GM18511 (cell line): Measurements from ENCODE around the gene OR5H15.
"Not testable (repeated sequence)": the region's sequence is repeated elsewhere in the genome, so short reads cannot be mapped to it uniquely, and the experiment has no call there.

Experiments used
- ATAC-seq: cut with Tn5 transposase; IDR thresholded peaks from one replicate; pipeline ENCODE4 v1.9.1; 2021; ENCODE audit warnings: mild to moderate bottlenecking, moderate library complexity; ENCODE audit not compliant: unreplicated experiment

The OR5H15 gene

DNA sequence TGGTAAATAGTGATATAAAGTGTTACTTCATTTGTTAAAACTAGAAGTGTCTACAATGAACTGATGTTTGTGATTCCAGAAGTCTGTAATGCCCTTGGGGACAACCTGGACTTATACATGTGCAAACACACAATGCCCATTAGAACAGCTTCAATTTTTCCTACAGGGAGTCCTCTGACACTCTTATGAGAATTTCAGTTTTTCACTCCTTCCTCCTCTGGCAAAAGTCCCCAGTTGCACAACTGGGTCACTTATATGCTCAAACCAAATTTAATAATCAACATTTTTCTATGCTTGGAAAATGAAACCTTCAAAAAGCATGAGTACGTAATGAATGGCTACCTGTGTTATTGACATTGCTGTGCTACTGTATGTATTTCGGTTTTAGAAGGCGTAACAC is at the start of gene OR5H15:
TSS of gene OR5H15 (plus strand) at position 301 of the 400 bp plus-strand sequence. CDS start 2,004 bp downstream, outside the sequence.
- no peak for ATAC-seq

DNA sequence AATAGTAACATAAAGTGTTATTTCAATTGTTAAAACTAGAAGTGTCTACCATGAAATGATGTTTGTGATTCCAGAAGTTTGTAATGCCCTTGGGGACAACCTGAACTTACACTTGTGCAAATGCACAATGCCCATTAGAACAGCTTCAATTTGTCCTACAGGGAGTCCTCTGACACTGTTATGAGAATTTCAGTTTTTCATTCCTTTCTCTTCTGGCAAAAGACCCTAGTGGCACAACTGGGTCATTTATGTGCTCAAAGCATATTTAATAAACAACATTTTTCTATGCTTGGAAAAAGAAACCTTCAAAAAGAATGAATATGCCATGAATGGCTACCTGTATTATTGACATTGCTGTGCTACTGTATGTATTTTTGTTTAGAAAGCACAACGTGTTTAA is 36.1 kb upstream of the OR5H15 start, which contains the start of gene OR5H1:
TSS of gene OR5H1 (plus strand) at position 301 of the 400 bp plus-strand sequence. CDS start 1,977 bp downstream, outside the sequence.
- no peak for ATAC-seq

GRCh38 chr3:98136631-98137030 is 29.9 kb upstream of the OR5H15 start:
- no peak for ATAC-seq

DNA sequence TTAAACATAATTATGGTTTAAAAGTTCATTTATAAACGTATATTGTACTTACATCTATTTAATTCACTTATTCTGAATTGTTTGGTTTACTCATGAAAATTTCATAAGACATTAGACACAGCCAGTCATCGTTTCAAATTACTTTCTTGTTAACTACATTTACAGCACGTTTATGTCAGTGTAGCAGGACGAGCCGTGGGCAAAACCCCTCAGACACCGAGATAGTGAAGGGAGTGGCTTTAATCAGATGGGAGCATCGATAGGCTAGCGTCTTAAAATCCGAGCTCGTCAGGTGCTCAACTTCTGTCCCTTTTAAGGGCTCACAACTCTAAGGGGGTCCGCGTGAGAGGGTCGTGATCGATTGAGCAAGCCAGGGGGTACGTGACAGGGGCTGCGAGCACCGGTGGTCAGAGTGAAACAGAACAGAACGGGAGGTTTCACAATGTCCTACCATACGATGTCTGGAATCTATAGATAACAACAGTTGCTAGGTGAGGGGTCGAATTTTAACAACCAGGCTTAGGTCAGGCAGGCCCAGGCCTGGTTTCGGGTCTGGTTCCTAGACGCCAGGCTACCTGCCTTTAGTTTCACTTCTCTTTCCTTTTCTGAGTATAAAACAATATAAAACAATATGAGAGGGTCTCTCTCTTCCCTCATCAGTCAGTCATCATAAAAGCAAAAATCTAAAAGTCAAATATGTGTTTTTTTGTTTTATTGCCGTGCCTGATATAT is 28.5 kb upstream of the OR5H15 start:
- ATAC-seq = not testable (repeated sequence)

- ATAC-seq = no peak
Observed at GRCh38 chr3:98140531-98140930, 26.0 kb upstream of the OR5H15 start.

DNA sequence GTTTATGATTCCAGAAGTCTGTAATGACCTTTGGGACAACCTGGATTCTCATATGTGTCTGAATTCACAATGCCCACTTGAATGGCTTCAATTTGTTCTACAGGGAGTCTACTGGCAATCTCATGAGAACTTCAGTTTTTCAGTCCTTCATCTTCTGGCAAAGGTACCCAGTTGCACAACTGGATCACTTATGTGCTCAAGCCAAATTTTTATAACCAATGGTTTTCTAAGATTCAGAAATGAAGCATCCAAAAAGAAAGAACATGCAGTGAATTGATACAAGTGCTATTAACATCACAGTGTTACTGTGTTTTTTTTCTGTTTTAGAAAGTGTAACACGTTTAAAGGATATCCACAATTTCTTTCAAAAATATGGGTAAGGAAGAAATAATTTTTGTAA is 19.3 kb upstream of the OR5H15 start, which contains the start of gene OR5H14:
TSS of gene OR5H14 (plus strand) at position 301 of the 400 bp plus-strand sequence. CDS start 1,907 bp downstream, outside the sequence.
- no peak for ATAC-seq

GRCh38 chr3:98148751-98149150 is 17.7 kb upstream of the OR5H15 start:
- ATAC-seq = no peak

- not testable (repeated sequence) for ATAC-seq
Observed at GRCh38 chr3:98149456-98149855, 17.0 kb upstream of the OR5H15 start.

GRCh38 chr3:98151241-98151640 is 15.3 kb upstream of the OR5H15 start:
- ATAC-seq = no peak

GRCh38 chr3:98171071-98171470 is 4.6 kb downstream of the OR5H15 start:
- no peak for ATAC-seq

- no peak for ATAC-seq
Observed at GRCh38 chr3:98172621-98173020, 6.1 kb downstream of the OR5H15 start.

GRCh38 chr3:98180319-98180890 is 13.9 kb downstream of the OR5H15 start:
- ATAC-seq = no peak

- ATAC-seq = no peak
Observed at GRCh38 chr3:98182196-98182595, 15.7 kb downstream of the OR5H15 start.

- no peak for ATAC-seq
Observed at GRCh38 chr3:98185180-98185579, 18.7 kb downstream of the OR5H15 start.

- peak; percentile 92 for ATAC-seq
Observed at GRCh38 chr3:98188545-98188944, 22.0 kb downstream of the OR5H15 start.

DNA sequence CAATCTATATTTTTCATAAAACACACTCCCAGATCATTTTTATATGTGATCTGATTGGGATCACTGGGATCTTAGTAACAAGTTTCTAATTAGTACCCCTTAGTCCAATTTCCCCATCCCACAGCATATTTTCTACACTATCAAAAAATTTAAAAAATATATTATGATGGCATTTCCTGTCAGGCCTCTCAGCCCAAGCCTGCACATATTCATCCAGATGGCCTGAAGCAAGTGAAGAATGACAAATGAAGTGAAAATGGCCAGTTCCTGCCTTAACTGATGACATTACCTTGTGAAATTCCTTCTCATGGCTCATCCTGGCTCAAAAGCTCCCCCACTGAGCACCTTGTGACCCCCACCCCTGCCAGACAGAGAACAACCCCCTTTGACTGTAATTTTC is 24.4 kb downstream of the OR5H15 start:
- not testable (repeated sequence) for ATAC-seq

DNA sequence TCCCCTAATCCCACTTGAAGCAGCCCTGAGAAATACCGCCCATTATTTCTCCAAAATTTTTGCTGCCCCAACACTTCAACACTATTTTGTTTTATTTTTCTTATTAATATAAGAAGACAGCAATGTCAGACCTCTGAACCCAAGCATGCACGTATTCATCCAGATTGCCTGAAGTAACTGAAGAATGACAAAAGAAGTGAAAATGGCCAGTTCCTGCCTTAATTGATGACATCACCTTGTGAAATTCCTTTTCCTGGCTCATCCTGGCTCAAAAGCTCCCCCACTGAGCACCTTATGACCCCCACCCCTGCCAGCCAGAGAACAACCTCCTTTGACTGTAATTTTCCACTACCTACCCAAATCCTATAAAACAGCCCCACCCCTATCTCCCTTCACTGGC is 29.8 kb downstream of the OR5H15 start:
- not testable (repeated sequence) for ATAC-seq

- no peak for ATAC-seq
Observed at GRCh38 chr3:98199020-98199419, 32.5 kb downstream of the OR5H15 start.

GRCh38 chr3:98209244-98209643 is 42.7 kb downstream of the OR5H15 start:
- ATAC-seq = no peak

- no peak for ATAC-seq
Observed at GRCh38 chr3:98213276-98213675, 46.8 kb downstream of the OR5H15 start.

DNA sequence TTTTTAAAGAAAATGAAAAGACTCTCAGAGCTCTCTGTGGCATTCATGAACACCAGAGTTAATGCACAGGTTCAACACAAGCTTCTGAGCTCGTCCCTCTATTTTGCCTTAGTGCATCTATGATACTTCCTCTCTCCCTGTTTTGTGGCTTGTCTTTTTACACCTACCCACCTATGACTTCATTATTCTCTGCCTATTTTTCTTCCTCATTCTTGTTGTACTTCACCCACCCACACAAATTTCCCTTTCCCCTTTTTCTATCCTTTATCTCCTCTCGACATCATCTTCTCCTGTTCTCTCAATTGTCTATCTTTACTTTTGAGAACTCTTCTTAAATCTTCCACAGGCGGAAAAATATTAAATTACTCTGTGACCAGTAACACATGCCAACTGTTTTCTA is 48.6 kb downstream of the OR5H15 start:
- no peak for ATAC-seq
